H9 (cell line): Measurements from ENCODE around the gene UBALD2. TPM values are rescaled to one million over a fixed set of nuclear protein-coding genes. Genes with fewer than 3 reads are reported as not detected.
"Not testable (repeated sequence)": the region's sequence is repeated elsewhere in the genome, so short reads cannot be mapped to it uniquely, and the experiment has no call there.

Experiments used
- DNase-seq: peaks from one replicate; pipeline ENCODE4 v3.0.0-alpha.2; 2017
- H2AFZ ChIP-seq: one replicate; pipeline ENCODE4 v1.6.1; 2013; ENCODE audit warnings: mild to moderate bottlenecking, low read length, control low read depth, moderate library complexity
- H2AK5ac ChIP-seq: 2 replicates; pipeline ENCODE4 v1.6.1; 2013; ENCODE audit warnings: low read length, control low read depth, mixed read lengths; ENCODE audit not compliant: insufficient read length
- H2BK120ac ChIP-seq: one replicate; pipeline ENCODE4 v1.6.1; 2013; ENCODE audit warnings: low read depth, mild to moderate bottlenecking, low read length, control low read depth, inconsistent platforms; ENCODE audit not compliant: poor library complexity, severe bottlenecking
- H2BK12ac ChIP-seq: 2 replicates; pipeline ENCODE4 v1.6.1; 2013; ENCODE audit warnings: low read length, control low read depth, mixed read lengths, low read depth; ENCODE audit not compliant: insufficient read length
- H2BK15ac ChIP-seq: 2 replicates; pipeline ENCODE4 v1.6.1; 2013; ENCODE audit warnings: low read depth, low read length, control low read depth
- H2BK20ac ChIP-seq: one replicate; pipeline ENCODE4 v1.6.1; 2013; ENCODE audit warnings: low read depth, mild to moderate bottlenecking, low read length, control low read depth, inconsistent platforms; ENCODE audit not compliant: poor library complexity, severe bottlenecking
- H2BK5ac ChIP-seq: 2 replicates; pipeline ENCODE4 v1.6.1; 2013; ENCODE audit warnings: low read length, control low read depth, mixed read lengths; ENCODE audit not compliant: insufficient read length
- H3K14ac ChIP-seq: 2 replicates; pipeline ENCODE4 v1.6.1; 2013; ENCODE audit warnings: low read length, control low read depth; ENCODE audit not compliant: insufficient read depth
- H3K18ac ChIP-seq: 2 replicates; pipeline ENCODE4 v1.6.1; 2013; ENCODE audit warnings: low read depth, mild to moderate bottlenecking, mixed read lengths, low read length, control low read depth; ENCODE audit not compliant: insufficient read length
- H3K23ac ChIP-seq: 2 replicates; pipeline ENCODE4 v1.6.1; 2013; ENCODE audit warnings: low read length, control low read depth, mixed read lengths, low read depth; ENCODE audit not compliant: insufficient read length
- H3K23me2 ChIP-seq: 2 replicates; pipeline ENCODE4 v1.6.1; 2013; ENCODE audit warnings: low read depth, mild to moderate bottlenecking, mixed read lengths, low read length, control low read depth; ENCODE audit not compliant: insufficient read length, poor library complexity, severe bottlenecking
- H3K27ac ChIP-seq: 2 replicates; pipeline ENCODE4 v1.5.1; 2013; ENCODE audit warnings: low read length, control low read depth, mixed read lengths, low read depth; ENCODE audit not compliant: insufficient read length
- H3K27me3 ChIP-seq: 2 replicates; pipeline ENCODE4 v1.6.1; 2013; ENCODE audit warnings: low read length, control low read depth, inconsistent platforms; ENCODE audit not compliant: insufficient read depth
- H3K4ac ChIP-seq: 2 replicates; pipeline ENCODE4 v1.6.1; 2013; ENCODE audit warnings: low read depth, mild to moderate bottlenecking, control low read depth, inconsistent platforms, low read length, moderate library complexity
- H3K4me1 ChIP-seq: 2 replicates; pipeline ENCODE4 v1.6.1; 2013; ENCODE audit warnings: low read length, control low read depth, inconsistent platforms; ENCODE audit not compliant: insufficient read depth
- H3K4me2 ChIP-seq: 2 replicates; pipeline ENCODE4 v1.6.1; 2013; ENCODE audit warnings: low read length, control low read depth, mixed read lengths; ENCODE audit not compliant: insufficient read length, insufficient read depth
- H3K56ac ChIP-seq: 2 replicates; pipeline ENCODE4 v1.6.1; 2013; ENCODE audit warnings: low read depth, mild to moderate bottlenecking, mixed read lengths, low read length, control low read depth; ENCODE audit not compliant: insufficient read length
- H3K79me1 ChIP-seq: 2 replicates; pipeline ENCODE4 v1.6.1; 2013; ENCODE audit warnings: low read depth, mild to moderate bottlenecking, moderate library complexity, low read length, control low read depth, inconsistent platforms; ENCODE audit not compliant: insufficient read depth, poor library complexity, severe bottlenecking
- H3K79me2 ChIP-seq: 2 replicates; pipeline ENCODE4 v1.6.1; 2013; ENCODE audit warnings: low read length, control low read depth, inconsistent platforms; ENCODE audit not compliant: insufficient read depth
- H3K9ac ChIP-seq: 2 replicates; pipeline ENCODE4 v1.6.1; 2013; ENCODE audit warnings: low read length, control low read depth, mixed read lengths; ENCODE audit not compliant: insufficient read length; ENCODE audit errors: extremely low read depth
- H3K9me3 ChIP-seq: one replicate; pipeline ENCODE4 v1.6.1; 2013; ENCODE audit warnings: low read depth, low read length, inconsistent platforms; ENCODE audit not compliant: control insufficient read depth
- H3T11ph ChIP-seq: one replicate; pipeline ENCODE4 v1.6.1; 2013; ENCODE audit warnings: mild to moderate bottlenecking, low read length, control low read depth, inconsistent platforms
- H4K20me1 ChIP-seq: one replicate; pipeline ENCODE4 v1.6.1; 2013; ENCODE audit not compliant: control insufficient read depth, insufficient read length, insufficient read depth
- H4K5ac ChIP-seq: 2 replicates; pipeline ENCODE4 v1.6.1; 2013; ENCODE audit warnings: low read depth, mild to moderate bottlenecking, mixed read lengths, low read length, control low read depth; ENCODE audit not compliant: insufficient read length
- H4K8ac ChIP-seq: replicated peaks from 2 replicates; pipeline ENCODE4 v1.6.1; 2013; ENCODE audit warnings: low read length, control low read depth, mixed read lengths, low read depth; ENCODE audit not compliant: insufficient read length
- H4K91ac ChIP-seq: 2 replicates; pipeline ENCODE4 v1.6.1; 2013; ENCODE audit warnings: low read depth, mild to moderate bottlenecking, moderate library complexity, mixed read lengths, low read length, control low read depth; ENCODE audit not compliant: insufficient read length
- H3K27ac Mint-ChIP-seq, 3 experiments: 2 replicates in 2 of 3; 3 replicates in 1 of 3; pipeline ENCODE4 v1.8.0; 2020 to 2021; ENCODE audit warnings: mixed read lengths in 3 of 3, mild to moderate bottlenecking in 1 of 3, moderate library complexity in 1 of 3
- H3K27me3 Mint-ChIP-seq: 2 replicates; pipeline ENCODE4 v1.8.0; 2021; ENCODE audit warnings: low read depth, mild to moderate bottlenecking, moderate library complexity, mixed read lengths
- H3K36me3 Mint-ChIP-seq, 3 experiments: 2 replicates in 2 of 3; 3 replicates in 1 of 3; pipeline ENCODE4 v1.8.0; 2020 to 2021; ENCODE audit warnings: low read depth in 3 of 3, mixed read lengths in 3 of 3; ENCODE audit not compliant: insufficient read depth in 1 of 3
- H3K4me1 Mint-ChIP-seq, 2 experiments: 2 replicates each; pipeline ENCODE4 v1.8.0; 2020; ENCODE audit warnings: mixed read lengths in 2 of 2
- H3K4me3 Mint-ChIP-seq, 2 experiments: 2 replicates in 1 of 2; 3 replicates in 1 of 2; pipeline ENCODE4 v1.8.0; 2020 to 2021; ENCODE audit warnings: mild to moderate bottlenecking in 2 of 2, mixed read lengths in 2 of 2, moderate library complexity in 1 of 2
- H3K9me3 Mint-ChIP-seq, 2 experiments: 2 replicates in 1 of 2; 3 replicates in 1 of 2; pipeline ENCODE4 v1.8.0; 2020; ENCODE audit warnings: mild to moderate bottlenecking in 2 of 2, mixed read lengths in 2 of 2, moderate library complexity in 1 of 2
- WGBS: extraction: QIAGEN DNeasy Blood & Tissue Kit; methylation state at CpG from one replicate; pipeline ENCODE4 v1.1.7; 2013; ENCODE audit warnings: missing lambda C conversion rate, low lambda C conversion rate, mixed read lengths; ENCODE audit not compliant: insufficient read length; ENCODE audit errors: extremely low coverage; 5-methylcytosine and 5-hydroxymethylcytosine counted together
- total RNA-seq: library from RNA; stranded (reverse); gene quantifications from 2 replicates; pipeline ENCODE4 v1.2.1, GENCODE V29; 2021
- TF ChIP-seq, protein P1 (sequence below): fragments of 200-600 bp; sonication (generic); conservative IDR thresholded peaks from 3 replicates; pipeline ENCODE4 v1.8.0; 2021; ENCODE audit warnings: antibody characterized with exemption, mild to moderate bottlenecking

Gene UBALD2
- total RNA-seq, 1 experiment from 2014 or later, result 25.8 TPM

DNA sequence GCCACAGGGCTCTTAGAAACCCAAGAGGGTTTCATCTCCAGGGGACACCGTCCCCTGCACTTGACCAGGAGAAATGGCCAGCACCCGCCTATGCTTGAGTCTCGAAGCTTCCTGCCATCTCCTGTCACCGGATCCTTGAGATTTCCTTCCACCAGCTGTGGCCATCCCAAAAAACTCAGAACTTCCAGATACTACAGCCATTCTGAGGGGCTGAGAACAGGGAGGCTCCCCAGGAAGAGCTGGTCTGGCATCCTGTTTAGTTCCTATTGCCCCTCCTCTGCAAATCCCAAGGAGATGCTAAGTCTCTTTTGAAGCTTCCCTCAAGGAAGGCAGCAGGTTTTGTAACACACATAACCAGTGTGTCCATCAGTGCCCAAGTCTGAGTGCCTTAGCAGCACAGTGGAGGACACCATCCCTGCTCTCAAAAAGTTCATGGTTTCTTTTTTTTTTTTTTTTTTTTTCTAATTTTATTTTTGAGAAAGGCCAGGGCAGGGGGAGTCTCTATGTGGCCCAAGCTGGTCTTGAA is 2.0 kb downstream of the UBALD2 start:
- Histone ChIP-seq H3K18ac (no peak overlapping the region), H2BK15ac (no peak overlapping the region), H4K20me1 (no peaks in the 10 kb centered on the region), H3K56ac (no peak overlapping the region), H4K8ac (no peak overlapping the region), H3T11ph (no peak overlapping the region), H3K4me1 (peaks cover 5% of the 10 kb centered on the region), H3K9me3 (no peaks in the 10 kb centered on the region), H2AK5ac (no peak overlapping the region), H3K14ac (no peak overlapping the region), H3K4me2 (no peak overlapping the region), H3K27ac (no peak overlapping the region), H4K5ac (no peak overlapping the region), H4K91ac (no peak overlapping the region), H3K79me2 (peaks cover 2% of the 10 kb centered on the region; the same call in 1 of the 2 replicates), H2BK20ac (no peak overlapping the region), H3K23ac (no peak overlapping the region), H3K23me2 (peaks cover 4% of the 10 kb centered on the region), H2BK12ac (no peak overlapping the region), H3K27me3 (no peaks in the 10 kb centered on the region), H2AFZ (no peak overlapping the region), H3K4ac (no peak overlapping the region), H3K79me1 (peaks cover 7% of the 10 kb centered on the region), H3K9ac (no peak overlapping the region), H2BK5ac (no peak overlapping the region), H2BK120ac (no peak overlapping the region)
- Mint-ChIP-seq H3K4me3 (peak overlapping the region; percentile 77 to 87), H3K9me3 (no peaks in the 10 kb centered on the region), H3K27me3 (no peaks in the 10 kb centered on the region), H3K36me3 (peaks cover 2 to 15% (median 10%) of the 10 kb centered on the region in 3 experiments; a peak in 6 of 7 replicates), H3K4me1 (peaks cover 38 to 57% of the 10 kb centered on the region in 2 experiments), H3K27ac (no peak overlapping the region; a peak in 1 of 7 replicates)
- TF ChIP-seq, protein P1, sequence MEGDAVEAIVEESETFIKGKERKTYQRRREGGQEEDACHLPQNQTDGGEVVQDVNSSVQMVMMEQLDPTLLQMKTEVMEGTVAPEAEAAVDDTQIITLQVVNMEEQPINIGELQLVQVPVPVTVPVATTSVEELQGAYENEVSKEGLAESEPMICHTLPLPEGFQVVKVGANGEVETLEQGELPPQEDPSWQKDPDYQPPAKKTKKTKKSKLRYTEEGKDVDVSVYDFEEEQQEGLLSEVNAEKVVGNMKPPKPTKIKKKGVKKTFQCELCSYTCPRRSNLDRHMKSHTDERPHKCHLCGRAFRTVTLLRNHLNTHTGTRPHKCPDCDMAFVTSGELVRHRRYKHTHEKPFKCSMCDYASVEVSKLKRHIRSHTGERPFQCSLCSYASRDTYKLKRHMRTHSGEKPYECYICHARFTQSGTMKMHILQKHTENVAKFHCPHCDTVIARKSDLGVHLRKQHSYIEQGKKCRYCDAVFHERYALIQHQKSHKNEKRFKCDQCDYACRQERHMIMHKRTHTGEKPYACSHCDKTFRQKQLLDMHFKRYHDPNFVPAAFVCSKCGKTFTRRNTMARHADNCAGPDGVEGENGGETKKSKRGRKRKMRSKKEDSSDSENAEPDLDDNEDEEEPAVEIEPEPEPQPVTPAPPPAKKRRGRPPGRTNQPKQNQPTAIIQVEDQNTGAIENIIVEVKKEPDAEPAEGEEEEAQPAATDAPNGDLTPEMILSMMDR, result no peak
- no peak for DNase-seq
- no CpG with 5 or more reads among the region's 4 CpGs for WGBS

DNA sequence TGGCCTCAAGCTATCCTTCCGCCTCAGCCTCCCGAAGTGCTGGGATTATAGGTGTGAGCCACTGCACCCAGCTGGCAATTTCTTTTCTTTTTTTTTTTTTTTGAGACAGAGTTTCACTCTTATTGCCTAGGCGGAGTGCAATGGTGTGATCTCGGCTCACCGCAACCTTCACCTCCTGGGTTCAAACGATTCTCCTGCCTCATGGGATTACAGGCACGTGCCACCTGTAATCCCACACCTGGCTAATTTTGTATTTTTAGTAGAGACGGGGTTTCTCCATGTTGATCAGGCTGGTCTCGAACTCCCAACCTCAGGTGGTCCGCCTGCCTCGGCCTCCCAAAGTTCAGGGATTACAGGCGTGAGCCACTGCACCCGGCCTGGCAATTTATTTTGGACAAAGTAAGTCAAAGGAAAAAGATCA is 2.4 kb downstream of the UBALD2 start:
- H2BK12ac ChIP-seq, H3K9ac ChIP-seq, H3K18ac ChIP-seq, H3K4me2 ChIP-seq, H2BK5ac ChIP-seq, H4K91ac ChIP-seq, H4K20me1 ChIP-seq, H3K4ac ChIP-seq, H3K9me3 ChIP-seq, H3K27ac ChIP-seq, H2BK120ac ChIP-seq, H2BK15ac ChIP-seq, H3K23me2 ChIP-seq, H3K14ac ChIP-seq, H3K56ac ChIP-seq, H2AK5ac ChIP-seq, H3K9me3 Mint-ChIP-seq, H3K79me1 ChIP-seq, H3T11ph ChIP-seq, H3K23ac ChIP-seq, H3K4me1 ChIP-seq, H3K27me3 Mint-ChIP-seq, DNase-seq, H4K8ac ChIP-seq, H3K79me2 ChIP-seq, H4K5ac ChIP-seq, H2BK20ac ChIP-seq, H3K27me3 ChIP-seq, H2AFZ ChIP-seq: not testable (repeated sequence)
- no CpG with 5 or more reads among the region's 13 CpGs for WGBS
- H3K36me3 Mint-ChIP-seq, result peaks cover 2 to 15% (median 10%) of the 10 kb centered on the region in 3 experiments; a peak in 6 of 7 replicates
- peak overlapping the region; percentile 44 to 88 (median 73); a peak in 4 of 7 replicates for H3K27ac Mint-ChIP-seq
- H3K4me1 Mint-ChIP-seq, result peaks cover 35 to 54% of the 10 kb centered on the region in 2 experiments
- peak overlapping the region; percentile 21 to 49; a peak in 3 of 5 replicates for H3K4me3 Mint-ChIP-seq
